HepG2 (cell line): ENCODE results near the gene B3GALNT2. TPM values are rescaled to one million over a fixed set of nuclear protein-coding genes. Genes with fewer than 3 reads are reported as not detected.

Experiments
- AFF4 ChIP-seq: sonication (generic); formaldehyde crosslinking; IDR thresholded peaks from 2 replicates; pipeline ENCODE4 v1.4.0; 2020; ENCODE audit warnings: missing genetic modification reagents
- ATF5 ChIP-seq: sonication (generic); formaldehyde crosslinking; IDR thresholded peaks from 2 replicates; pipeline ENCODE4 v1.4.0; 2020; ENCODE audit warnings: mild to moderate bottlenecking, low read depth, missing genetic modification reagents
- SIX4 ChIP-seq: sonication (generic); formaldehyde crosslinking; IDR thresholded peaks from 2 replicates; pipeline ENCODE4 v1.4.0; 2020; ENCODE audit warnings: missing genetic modification reagents
- TEF ChIP-seq: sonication (generic); formaldehyde crosslinking; IDR thresholded peaks from 2 replicates; pipeline ENCODE4 v1.5.0; 2020; ENCODE audit warnings: missing genetic modification reagents
- ZBTB3 ChIP-seq: sonication (generic); formaldehyde crosslinking; IDR thresholded peaks from 2 replicates; pipeline ENCODE4 v1.4.0; 2020; ENCODE audit warnings: low read depth, mild to moderate bottlenecking, moderate library complexity, missing genetic modification reagents, borderline replicate concordance
- ZBTB38 ChIP-seq: sonication (generic); formaldehyde crosslinking; IDR thresholded peaks from 2 replicates; pipeline ENCODE4 v1.5.1; 2020; ENCODE audit warnings: mild to moderate bottlenecking, missing genetic modification reagents
- ZNF281 ChIP-seq: sonication (generic); formaldehyde crosslinking; IDR thresholded peaks from 2 replicates; pipeline ENCODE4 v1.4.0; 2020; ENCODE audit warnings: missing genetic modification reagents, borderline replicate concordance
- ZNF691 ChIP-seq: sonication (generic); formaldehyde crosslinking; IDR thresholded peaks from 2 replicates; pipeline ENCODE4 v1.4.0; 2020; ENCODE audit warnings: missing genetic modification reagents, low read depth, mild to moderate bottlenecking, borderline replicate concordance
- ZNF776 ChIP-seq: sonication (generic); formaldehyde crosslinking; IDR thresholded peaks from 2 replicates; pipeline ENCODE4 v1.4.0; 2020; ENCODE audit warnings: mild to moderate bottlenecking, missing genetic modification reagents
- polyA plus RNA-seq, 8 experiments: library from polyadenylated mRNA; depleted of rRNA in 3 of 8; stranded (reverse) in 7 of 8; unstranded in 1 of 8; fragments of >200 nt; fragmentation: Illumina TruSeq in 4 of 8; extraction: Trizol in 4 of 8; gene quantifications; 2 replicates each; pipeline versions ENCODE4 v1.2.1 to v1.2.3, GENCODE V29; 2011 to 2016; ENCODE audit warnings: low read depth in 4 of 8, missing spikeins in 1 of 8, mixed read lengths in 1 of 8; ENCODE audit not compliant: insufficient read depth in 1 of 8
- total RNA-seq, 5 experiments: library from RNA; depleted of rRNA; stranded (reverse); fragments of >200 nt; fragmentation: Illumina TruSeq; extraction: Trizol; gene quantifications; 2 replicates each; pipeline ENCODE4 v1.2.3, GENCODE V29; 2016; ENCODE audit warnings: low read depth in 1 of 5
- TF ChIP-seq, protein P1 (sequence below): IDR thresholded peaks from 2 replicates; pipeline ENCODE4 v1.6.1; 2016; ENCODE audit warnings: low read depth, control low read depth
- TF ChIP-seq, protein P2 (sequence below): sonication (generic); formaldehyde crosslinking; IDR thresholded peaks from 2 replicates; pipeline ENCODE4 v1.4.0; 2020; ENCODE audit warnings: missing genetic modification reagents

B3GALNT2 gene
- total and polyA plus RNA-seq, 2 of the 13 experiments (the other 11 are each of a cell fraction or from before 2014, with no cell fraction given) = 16.5 to 28.9 TPM

DNA sequence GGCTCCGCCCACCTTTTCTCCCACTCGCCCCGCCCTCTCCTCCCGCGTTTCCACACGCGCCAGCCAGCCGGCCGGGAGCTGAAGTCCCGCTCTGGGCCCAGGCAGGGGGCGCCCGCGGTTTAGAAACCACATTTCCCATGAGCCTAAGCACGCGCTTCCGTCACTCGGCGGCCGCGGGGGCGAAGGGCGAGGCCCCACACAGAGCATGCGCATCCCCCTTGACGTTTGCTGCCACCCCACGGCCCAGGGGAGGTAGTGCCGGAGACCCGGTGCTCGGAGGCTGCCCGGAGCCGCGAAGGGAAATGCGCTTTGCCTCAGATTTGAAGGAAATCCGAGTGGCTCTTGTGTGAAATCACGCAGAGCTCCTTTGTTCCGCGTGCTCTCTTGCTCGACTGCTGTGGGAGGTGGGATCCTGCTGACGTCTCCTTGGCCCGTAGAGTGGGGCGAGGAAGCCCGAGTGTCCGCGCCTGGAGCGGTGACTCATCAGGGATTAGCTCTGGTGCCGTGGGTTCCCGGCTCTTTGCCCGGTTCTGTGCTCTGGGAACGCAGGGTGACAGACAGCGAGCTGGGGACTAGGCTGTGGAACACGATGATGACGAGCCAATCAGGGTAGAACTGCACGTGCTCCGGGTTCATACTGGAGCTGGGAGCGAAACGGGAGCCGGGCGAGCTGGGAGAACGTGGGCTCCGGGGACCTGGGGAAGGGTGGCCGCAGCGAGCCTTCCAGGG, 406 bp upstream of the B3GALNT2 start (continued):
- 0 out of 2 replicates have a peak, but pooled peaks have one; percentile 77 for TF ChIP-seq AFF4 (CRISPR knock-in tag)
- TF ChIP-seq SIX4 (CRISPR knock-in tag) = no peak
- TF ChIP-seq, protein P1, sequence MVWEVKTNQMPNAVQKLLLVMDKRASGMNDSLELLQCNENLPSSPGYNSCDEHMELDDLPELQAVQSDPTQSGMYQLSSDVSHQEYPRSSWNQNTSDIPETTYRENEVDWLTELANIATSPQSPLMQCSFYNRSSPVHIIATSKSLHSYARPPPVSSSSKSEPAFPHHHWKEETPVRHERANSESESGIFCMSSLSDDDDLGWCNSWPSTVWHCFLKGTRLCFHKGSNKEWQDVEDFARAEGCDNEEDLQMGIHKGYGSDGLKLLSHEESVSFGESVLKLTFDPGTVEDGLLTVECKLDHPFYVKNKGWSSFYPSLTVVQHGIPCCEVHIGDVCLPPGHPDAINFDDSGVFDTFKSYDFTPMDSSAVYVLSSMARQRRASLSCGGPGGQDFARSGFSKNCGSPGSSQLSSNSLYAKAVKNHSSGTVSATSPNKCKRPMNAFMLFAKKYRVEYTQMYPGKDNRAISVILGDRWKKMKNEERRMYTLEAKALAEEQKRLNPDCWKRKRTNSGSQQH (CRISPR knock-in tag) = peak; percentile 55; the same call in 1 of the 2 replicates
- TF ChIP-seq ZBTB38 (CRISPR knock-in tag) = no peak
- TF ChIP-seq, protein P2, sequence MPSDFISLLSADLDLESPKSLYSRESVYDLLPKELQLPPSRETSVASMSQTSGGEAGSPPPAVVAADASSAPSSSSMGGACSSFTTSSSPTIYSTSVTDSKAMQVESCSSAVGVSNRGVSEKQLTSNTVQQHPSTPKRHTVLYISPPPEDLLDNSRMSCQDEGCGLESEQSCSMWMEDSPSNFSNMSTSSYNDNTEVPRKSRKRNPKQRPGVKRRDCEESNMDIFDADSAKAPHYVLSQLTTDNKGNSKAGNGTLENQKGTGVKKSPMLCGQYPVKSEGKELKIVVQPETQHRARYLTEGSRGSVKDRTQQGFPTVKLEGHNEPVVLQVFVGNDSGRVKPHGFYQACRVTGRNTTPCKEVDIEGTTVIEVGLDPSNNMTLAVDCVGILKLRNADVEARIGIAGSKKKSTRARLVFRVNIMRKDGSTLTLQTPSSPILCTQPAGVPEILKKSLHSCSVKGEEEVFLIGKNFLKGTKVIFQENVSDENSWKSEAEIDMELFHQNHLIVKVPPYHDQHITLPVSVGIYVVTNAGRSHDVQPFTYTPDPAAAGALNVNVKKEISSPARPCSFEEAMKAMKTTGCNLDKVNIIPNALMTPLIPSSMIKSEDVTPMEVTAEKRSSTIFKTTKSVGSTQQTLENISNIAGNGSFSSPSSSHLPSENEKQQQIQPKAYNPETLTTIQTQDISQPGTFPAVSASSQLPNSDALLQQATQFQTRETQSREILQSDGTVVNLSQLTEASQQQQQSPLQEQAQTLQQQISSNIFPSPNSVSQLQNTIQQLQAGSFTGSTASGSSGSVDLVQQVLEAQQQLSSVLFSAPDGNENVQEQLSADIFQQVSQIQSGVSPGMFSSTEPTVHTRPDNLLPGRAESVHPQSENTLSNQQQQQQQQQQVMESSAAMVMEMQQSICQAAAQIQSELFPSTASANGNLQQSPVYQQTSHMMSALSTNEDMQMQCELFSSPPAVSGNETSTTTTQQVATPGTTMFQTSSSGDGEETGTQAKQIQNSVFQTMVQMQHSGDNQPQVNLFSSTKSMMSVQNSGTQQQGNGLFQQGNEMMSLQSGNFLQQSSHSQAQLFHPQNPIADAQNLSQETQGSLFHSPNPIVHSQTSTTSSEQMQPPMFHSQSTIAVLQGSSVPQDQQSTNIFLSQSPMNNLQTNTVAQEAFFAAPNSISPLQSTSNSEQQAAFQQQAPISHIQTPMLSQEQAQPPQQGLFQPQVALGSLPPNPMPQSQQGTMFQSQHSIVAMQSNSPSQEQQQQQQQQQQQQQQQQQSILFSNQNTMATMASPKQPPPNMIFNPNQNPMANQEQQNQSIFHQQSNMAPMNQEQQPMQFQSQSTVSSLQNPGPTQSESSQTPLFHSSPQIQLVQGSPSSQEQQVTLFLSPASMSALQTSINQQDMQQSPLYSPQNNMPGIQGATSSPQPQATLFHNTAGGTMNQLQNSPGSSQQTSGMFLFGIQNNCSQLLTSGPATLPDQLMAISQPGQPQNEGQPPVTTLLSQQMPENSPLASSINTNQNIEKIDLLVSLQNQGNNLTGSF (CRISPR knock-in tag) = no peak
- TF ChIP-seq TEF (CRISPR knock-in tag) = peak; percentile 21; the same call in 1 of the 2 replicates
- TF ChIP-seq ZNF281 (CRISPR knock-in tag) = no peak; the same call in 1 of the 2 replicates
- 0 out of 2 replicates have a peak, but pooled peaks have one; percentile 58 for TF ChIP-seq ZNF691 (CRISPR knock-in tag)
- TF ChIP-seq ATF5 (CRISPR knock-in tag) = no peak
- no peak for TF ChIP-seq ZBTB3 (CRISPR knock-in tag)
- no peak; the same call in 1 of the 2 replicates for TF ChIP-seq ZNF776
